Dendritic cell treated with granulocyte-macrophage colony-stimulating factor and Interleukin-4, amounts not matched to agents 40 ng/mL and 50 ng/mL, for 4 days (primary cell): ENCODE data around the gene RBPJ.

Experiments used
- H3K27ac Mint-ChIP-seq: one replicate; pipeline ENCODE4 v1.8.0; 2022; ENCODE audit warnings: mild to moderate bottlenecking, mixed read lengths
- H3K27me3 Mint-ChIP-seq: one replicate; pipeline ENCODE4 v1.8.0; 2022; ENCODE audit warnings: mild to moderate bottlenecking, mixed read lengths
- H3K36me3 Mint-ChIP-seq: one replicate; pipeline ENCODE4 v1.8.0; 2022; ENCODE audit warnings: low read depth, mixed read lengths
- H3K4me1 Mint-ChIP-seq: one replicate; pipeline ENCODE4 v1.8.0; 2022; ENCODE audit warnings: low read depth, mixed read lengths
- H3K4me3 Mint-ChIP-seq: one replicate; pipeline ENCODE4 v1.8.0; 2022; ENCODE audit warnings: mild to moderate bottlenecking, moderate library complexity, mixed read lengths
- H3K9me3 Mint-ChIP-seq: one replicate; pipeline ENCODE4 v1.8.0; 2022; ENCODE audit warnings: mixed read lengths
- intact Hi-C: fragments of 100-400 bp; cut with micrococcal nuclease; formaldehyde crosslinking; loops from one replicate; pipeline ENCODE4 v1.15.0; 2022

RBPJ gene

GRCh38 chr4:26412381-26413372 lies 91.9 kb downstream of the RBPJ start:
- Mint-ChIP-seq H3K36me3 (peaks cover 87% of the 10 kb centered on the region), H3K4me1 (peaks cover 6% of the 10 kb centered on the region), H3K27ac (peak overlapping the region; percentile 8)

GRCh38 chr4:26413582-26413981 lies 92.8 kb downstream of the RBPJ start:
- no peaks in the 10 kb centered on the region for H3K27me3 Mint-ChIP-seq
- H3K9me3 Mint-ChIP-seq, result no peaks in the 10 kb centered on the region
- peak overlapping the region; percentile 8 for H3K27ac Mint-ChIP-seq
- intact Hi-C loops, result loop anchor here (5.0 to 10.0 kb wide), 2 partner anchors 49 to 486 kb away; no protein-coding TSS in a partner anchor
- H3K36me3 Mint-ChIP-seq, result peaks cover 85% of the 10 kb centered on the region
- no peak overlapping the region for H3K4me3 Mint-ChIP-seq
- H3K4me1 Mint-ChIP-seq, result peaks cover 6% of the 10 kb centered on the region

More at GRCh38 chr4:26412381-26413372, 91.9 kb downstream of the RBPJ start:
- Mint-ChIP-seq H3K27me3 (no peaks in the 10 kb centered on the region), H3K9me3 (no peaks in the 10 kb centered on the region), H3K4me3 (no peak overlapping the region)
- intact Hi-C loops, result loop anchor here (5.0 to 10.0 kb wide), 2 partner anchors 48 to 485 kb away; no protein-coding TSS in a partner anchor

GRCh38 chr4:26418107-26418506 lies 97.3 kb downstream of the RBPJ start:
- intact Hi-C loops, result loop anchor here (10.0 kb wide), 1 partner anchor 53 kb away; no protein-coding TSS in a partner anchor
- no peak overlapping the region for H3K27ac Mint-ChIP-seq
- no peaks in the 10 kb centered on the region for H3K9me3 Mint-ChIP-seq
- H3K4me1 Mint-ChIP-seq, result peaks cover 14% of the 10 kb centered on the region
- H3K4me3 Mint-ChIP-seq, result no peak overlapping the region
- H3K27me3 Mint-ChIP-seq, result no peaks in the 10 kb centered on the region
- peaks cover 81% of the 10 kb centered on the region for H3K36me3 Mint-ChIP-seq

GRCh38 chr4:26418850-26419249 lies 98.0 kb downstream of the RBPJ start:
- Mint-ChIP-seq H3K4me1 (peaks cover 16% of the 10 kb centered on the region), H3K27ac (no peak overlapping the region), H3K36me3 (peaks cover 81% of the 10 kb centered on the region), H3K4me3 (no peak overlapping the region), H3K27me3 (no peaks in the 10 kb centered on the region), H3K9me3 (no peaks in the 10 kb centered on the region)
- intact Hi-C loops, result loop anchor here (10.0 kb wide), 1 partner anchor 54 kb away; no protein-coding TSS in a partner anchor

- Mint-ChIP-seq H3K27me3 (no peaks in the 10 kb centered on the region), H3K9me3 (no peaks in the 10 kb centered on the region), H3K36me3 (peaks cover 82% of the 10 kb centered on the region), H3K4me3 (no peak overlapping the region), H3K4me1 (peaks cover 16% of the 10 kb centered on the region), H3K27ac (no peak overlapping the region)
- intact Hi-C loops, result no loop called here
These were observed 99.6 kb downstream of the RBPJ start for GRCh38 chr4:26420438-26420837.

GRCh38 chr4:26420913-26421312 lies 100.1 kb downstream of the RBPJ start:
- peaks cover 82% of the 10 kb centered on the region for H3K36me3 Mint-ChIP-seq
- H3K4me3 Mint-ChIP-seq, result no peak overlapping the region
- peak overlapping the region; percentile 52 for H3K27ac Mint-ChIP-seq
- no peaks in the 10 kb centered on the region for H3K9me3 Mint-ChIP-seq
- H3K4me1 Mint-ChIP-seq, result peaks cover 16% of the 10 kb centered on the region
- intact Hi-C loops, result no loop called here
- no peaks in the 10 kb centered on the region for H3K27me3 Mint-ChIP-seq

GRCh38 chr4:26424153-26424552 lies 103.3 kb downstream of the RBPJ start:
- intact Hi-C loops, result no loop called here
- Mint-ChIP-seq H3K4me3 (no peak overlapping the region), H3K4me1 (peaks cover 32% of the 10 kb centered on the region), H3K9me3 (no peaks in the 10 kb centered on the region), H3K27me3 (no peaks in the 10 kb centered on the region), H3K36me3 (peaks cover 89% of the 10 kb centered on the region), H3K27ac (no peak overlapping the region)

- H3K27me3 Mint-ChIP-seq, result no peaks in the 10 kb centered on the region
- intact Hi-C loops, result no loop called here
- H3K4me3 Mint-ChIP-seq, result no peak overlapping the region
- peaks cover 32% of the 10 kb centered on the region for H3K4me1 Mint-ChIP-seq
- no peaks in the 10 kb centered on the region for H3K9me3 Mint-ChIP-seq
- peaks cover 94% of the 10 kb centered on the region for H3K36me3 Mint-ChIP-seq
- no peak overlapping the region for H3K27ac Mint-ChIP-seq
These were observed 104.0 kb downstream of the RBPJ start for GRCh38 chr4:26424838-26425237.

GRCh38 chr4:26425953-26426352 lies 105.1 kb downstream of the RBPJ start:
- Mint-ChIP-seq H3K4me3 (no peak overlapping the region), H3K9me3 (no peaks in the 10 kb centered on the region), H3K36me3 (peaks cover 98% of the 10 kb centered on the region), H3K27ac (no peak overlapping the region), H3K27me3 (no peaks in the 10 kb centered on the region), H3K4me1 (peaks cover 32% of the 10 kb centered on the region)
- intact Hi-C loops, result no loop called here

- H3K27ac Mint-ChIP-seq, result peak overlapping the region; percentile 1
- peaks cover 28% of the 10 kb centered on the region for H3K4me1 Mint-ChIP-seq
- no peaks in the 10 kb centered on the region for H3K9me3 Mint-ChIP-seq
- intact Hi-C loops, result no loop called here
- no peaks in the 10 kb centered on the region for H3K27me3 Mint-ChIP-seq
- no peak overlapping the region for H3K4me3 Mint-ChIP-seq
- H3K36me3 Mint-ChIP-seq, result peaks cover 98% of the 10 kb centered on the region
These were observed 106.1 kb downstream of the RBPJ start for GRCh38 chr4:26426892-26427291.

GRCh38 chr4:26429910-26430309 lies 109.1 kb downstream of the RBPJ start:
- peaks cover 21% of the 10 kb centered on the region for H3K4me1 Mint-ChIP-seq
- no peaks in the 10 kb centered on the region for H3K9me3 Mint-ChIP-seq
- H3K27me3 Mint-ChIP-seq, result no peaks in the 10 kb centered on the region
- H3K27ac Mint-ChIP-seq, result no peak overlapping the region
- intact Hi-C loops, result loop anchor here (10.0 kb wide), 1 partner anchor 575 kb away; no protein-coding TSS in a partner anchor
- no peak overlapping the region for H3K4me3 Mint-ChIP-seq
- H3K36me3 Mint-ChIP-seq, result peaks cover 99% of the 10 kb centered on the region

- intact Hi-C loops, result loop anchor here (10.0 kb wide), 1 partner anchor 573 kb away; no protein-coding TSS in a partner anchor
- Mint-ChIP-seq H3K4me1 (peaks cover 17% of the 10 kb centered on the region), H3K4me3 (no peak overlapping the region), H3K36me3 (peaks cover 99% of the 10 kb centered on the region), H3K27ac (no peak overlapping the region), H3K27me3 (no peaks in the 10 kb centered on the region), H3K9me3 (no peaks in the 10 kb centered on the region)
These were observed 110.8 kb downstream of the RBPJ start for GRCh38 chr4:26431461-26432180.

GRCh38 chr4:26432419-26432818 lies 111.6 kb downstream of the RBPJ start:
- intact Hi-C loops, result loop anchor here (10.0 kb wide), 1 partner anchor 572 kb away; no protein-coding TSS in a partner anchor
- no peaks in the 10 kb centered on the region for H3K27me3 Mint-ChIP-seq
- peaks cover 99% of the 10 kb centered on the region for H3K36me3 Mint-ChIP-seq
- H3K4me3 Mint-ChIP-seq, result no peak overlapping the region
- H3K27ac Mint-ChIP-seq, result no peak overlapping the region
- H3K4me1 Mint-ChIP-seq, result peaks cover 9% of the 10 kb centered on the region
- H3K9me3 Mint-ChIP-seq, result no peaks in the 10 kb centered on the region

GRCh38 chr4:26433556-26433955 lies 112.7 kb downstream of the RBPJ start:
- Mint-ChIP-seq H3K4me1 (peaks cover 10% of the 10 kb centered on the region), H3K9me3 (no peaks in the 10 kb centered on the region), H3K27ac (no peak overlapping the region), H3K4me3 (no peak overlapping the region), H3K36me3 (peaks cover 99% of the 10 kb centered on the region), H3K27me3 (no peaks in the 10 kb centered on the region)
- intact Hi-C loops, result loop anchor here (10.0 kb wide), 1 partner anchor 571 kb away; no protein-coding TSS in a partner anchor
